ENCODE data around the gene ZDHHC11B. TPM values are rescaled to one million over a fixed set of nuclear protein-coding genes. Genes with fewer than 3 reads are reported as not detected.
A peak's percentile ranks its signal among the peaks of the same experiment; 100 is the strongest.
"Not testable (repeated sequence)": the region's sequence is repeated elsewhere in the genome, so short reads cannot be mapped to it uniquely, and the experiment has no call there.

Gene ZDHHC11B
- total RNA-seq, result 1 to 10 TPM in 1 of 2 donors, under 1 TPM in 1; 0.30 to 7.0 TPM

GRCh38 chr5:784428-785177 is at the start of gene ZDHHC11B:
TSS of gene ZDHHC11B (minus strand) at chr5:784729. CDS start at chr5:766919, 17,810 bp downstream.
- not testable (repeated sequence) for H3K9me3 Mint-ChIP-seq; H3K27me3 Mint-ChIP-seq; H3K4me1 Mint-ChIP-seq; H3K27ac Mint-ChIP-seq; H3K36me3 Mint-ChIP-seq (ENCODE audit: low read depth)
- ATAC-seq (replicated peaks), result peak; percentile 87
- H3K4me3 Mint-ChIP-seq, result peak within 1 kb of the TSS; percentile 41

GRCh38 chr5:834013-834412 is 49.5 kb upstream of the ZDHHC11B start:
- H3K4me3 Mint-ChIP-seq; H3K27me3 Mint-ChIP-seq; H3K9me3 Mint-ChIP-seq; H3K4me1 Mint-ChIP-seq; H3K36me3 Mint-ChIP-seq (ENCODE audit: low read depth); ATAC-seq (replicated peaks); H3K27ac Mint-ChIP-seq: not testable (repeated sequence)

GRCh38 chr5:828194-828593 is 43.7 kb upstream of the ZDHHC11B start:
- H3K27me3 Mint-ChIP-seq; H3K36me3 Mint-ChIP-seq (ENCODE audit: low read depth); ATAC-seq (replicated peaks); H3K4me1 Mint-ChIP-seq; H3K9me3 Mint-ChIP-seq; H3K4me3 Mint-ChIP-seq; H3K27ac Mint-ChIP-seq: not testable (repeated sequence)

- not testable (repeated sequence) for H3K9me3 Mint-ChIP-seq; ATAC-seq (replicated peaks); H3K27ac Mint-ChIP-seq; H3K4me1 Mint-ChIP-seq; H3K27me3 Mint-ChIP-seq; H3K4me3 Mint-ChIP-seq
- H3K36me3 Mint-ChIP-seq (ENCODE audit: low read depth), result peaks cover 13% of the 10 kb centered on the region
Measured at GRCh38 chr5:825544-825943, 41.0 kb upstream of the ZDHHC11B start.

- no peaks in the 10 kb centered on the region for H3K4me1 Mint-ChIP-seq
- H3K4me3 Mint-ChIP-seq, result no peak overlapping the region
- peaks cover 13% of the 10 kb centered on the region for H3K36me3 Mint-ChIP-seq (ENCODE audit: low read depth)
- no peaks in the 10 kb centered on the region for H3K9me3 Mint-ChIP-seq
- no peak for ATAC-seq (replicated peaks)
- H3K27ac Mint-ChIP-seq, result no peak overlapping the region
- no peaks in the 10 kb centered on the region for H3K27me3 Mint-ChIP-seq
Measured at GRCh38 chr5:821504-821903, 37.0 kb upstream of the ZDHHC11B start.

- Mint-ChIP-seq H3K9me3 (no peaks in the 10 kb centered on the region), H3K27ac (no peak overlapping the region), H3K36me3 (ENCODE audit: low read depth) (peaks cover 13% of the 10 kb centered on the region), H3K4me3 (no peak overlapping the region), H3K27me3 (no peaks in the 10 kb centered on the region), H3K4me1 (no peaks in the 10 kb centered on the region)
- no peak for ATAC-seq (replicated peaks)
Measured at GRCh38 chr5:820245-820644, 35.7 kb upstream of the ZDHHC11B start.

GRCh38 chr5:819078-819477 is 34.5 kb upstream of the ZDHHC11B start:
- Mint-ChIP-seq H3K27ac (no peak overlapping the region), H3K36me3 (ENCODE audit: low read depth) (peaks cover 8% of the 10 kb centered on the region), H3K9me3 (no peaks in the 10 kb centered on the region), H3K4me1 (no peaks in the 10 kb centered on the region), H3K4me3 (no peak overlapping the region), H3K27me3 (no peaks in the 10 kb centered on the region)
- ATAC-seq (replicated peaks), result no peak

GRCh38 chr5:816176-816575 is 31.6 kb upstream of the ZDHHC11B start:
- Mint-ChIP-seq H3K36me3 (ENCODE audit: low read depth) (no peaks in the 10 kb centered on the region), H3K4me3 (no peak overlapping the region), H3K27ac (no peak overlapping the region), H3K9me3 (no peaks in the 10 kb centered on the region), H3K4me1 (no peaks in the 10 kb centered on the region), H3K27me3 (no peaks in the 10 kb centered on the region)
- no peak for ATAC-seq (replicated peaks)

GRCh38 chr5:815449-815848 is 30.9 kb upstream of the ZDHHC11B start:
- Mint-ChIP-seq H3K4me3 (no peak overlapping the region), H3K27me3 (no peaks in the 10 kb centered on the region), H3K9me3 (no peaks in the 10 kb centered on the region), H3K36me3 (ENCODE audit: low read depth) (no peaks in the 10 kb centered on the region), H3K27ac (no peak overlapping the region), H3K4me1 (no peaks in the 10 kb centered on the region)
- no peak for ATAC-seq (replicated peaks)

- H3K4me3 Mint-ChIP-seq; H3K4me1 Mint-ChIP-seq; H3K9me3 Mint-ChIP-seq; H3K27me3 Mint-ChIP-seq; H3K27ac Mint-ChIP-seq; ATAC-seq (replicated peaks); H3K36me3 Mint-ChIP-seq (ENCODE audit: low read depth): not testable (repeated sequence)
Measured at GRCh38 chr5:813575-813974, 29.0 kb upstream of the ZDHHC11B start.

GRCh38 chr5:811384-811783 is 26.9 kb upstream of the ZDHHC11B start:
- not testable (repeated sequence) for H3K27ac Mint-ChIP-seq; H3K4me3 Mint-ChIP-seq; H3K27me3 Mint-ChIP-seq; ATAC-seq (replicated peaks); H3K36me3 Mint-ChIP-seq (ENCODE audit: low read depth); H3K4me1 Mint-ChIP-seq; H3K9me3 Mint-ChIP-seq

GRCh38 chr5:807719-808514 is 23.4 kb upstream of the ZDHHC11B start:
- H3K4me1 Mint-ChIP-seq; ATAC-seq (replicated peaks); H3K27me3 Mint-ChIP-seq; H3K4me3 Mint-ChIP-seq; H3K9me3 Mint-ChIP-seq; H3K27ac Mint-ChIP-seq; H3K36me3 Mint-ChIP-seq (ENCODE audit: low read depth): not testable (repeated sequence)

GRCh38 chr5:801472-801871 is 16.9 kb upstream of the ZDHHC11B start:
- H3K9me3 Mint-ChIP-seq, result peaks cover 7% of the 10 kb centered on the region
- H3K27me3 Mint-ChIP-seq, result peaks cover 3% of the 10 kb centered on the region
- no peak for ATAC-seq (replicated peaks)
- no peak overlapping the region for H3K4me3 Mint-ChIP-seq
- H3K4me1 Mint-ChIP-seq, result no peaks in the 10 kb centered on the region
- no peak overlapping the region for H3K27ac Mint-ChIP-seq
- H3K36me3 Mint-ChIP-seq (ENCODE audit: low read depth), result no peaks in the 10 kb centered on the region

- not testable (repeated sequence) for H3K27ac Mint-ChIP-seq; H3K27me3 Mint-ChIP-seq; H3K36me3 Mint-ChIP-seq (ENCODE audit: low read depth); H3K4me3 Mint-ChIP-seq; H3K4me1 Mint-ChIP-seq; ATAC-seq (replicated peaks); H3K9me3 Mint-ChIP-seq
Measured at GRCh38 chr5:801055-801454, 16.5 kb upstream of the ZDHHC11B start.

- not testable (repeated sequence) for H3K4me1 Mint-ChIP-seq; H3K36me3 Mint-ChIP-seq (ENCODE audit: low read depth); H3K4me3 Mint-ChIP-seq; H3K9me3 Mint-ChIP-seq; H3K27ac Mint-ChIP-seq; H3K27me3 Mint-ChIP-seq
- ATAC-seq (replicated peaks), result peak; percentile 83
Measured at GRCh38 chr5:798505-799138, 14.1 kb upstream of the ZDHHC11B start.

Data from activated T-helper 17 cell treated with anti-CD3 and anti-CD28 coated beads, Interleukin-2, amount 50 U/mL, for 72 hours (primary cell).